ENCODE results near the gene EXOC4.

- TF ChIP-seq CTCF (IDR thresholded peaks at IDR 0.05; ENCODE audit: extremely low read depth in 1 of 2, insufficient read depth in 1 of 2, low read depth in 1 of 2, low read length in 2 of 2) (no peak), JUN (IDR thresholded peaks at IDR 0.05; ENCODE audit: borderline replicate concordance, insufficient read depth, insufficient read length, low read depth) (no peak)
Observed at GRCh38 chr7:133859231-133859630, 606.4 kb downstream of the EXOC4 start.
